Measurements from ENCODE around the gene NRROS. TPM values are rescaled to one million over a fixed set of nuclear protein-coding genes. Genes with fewer than 3 reads are reported as not detected.

The NRROS gene
- total and polyA plus RNA-seq, 2 of the 13 experiments (the other 11 are each of a cell fraction or from before 2014, with no cell fraction given), result not detected

DNA sequence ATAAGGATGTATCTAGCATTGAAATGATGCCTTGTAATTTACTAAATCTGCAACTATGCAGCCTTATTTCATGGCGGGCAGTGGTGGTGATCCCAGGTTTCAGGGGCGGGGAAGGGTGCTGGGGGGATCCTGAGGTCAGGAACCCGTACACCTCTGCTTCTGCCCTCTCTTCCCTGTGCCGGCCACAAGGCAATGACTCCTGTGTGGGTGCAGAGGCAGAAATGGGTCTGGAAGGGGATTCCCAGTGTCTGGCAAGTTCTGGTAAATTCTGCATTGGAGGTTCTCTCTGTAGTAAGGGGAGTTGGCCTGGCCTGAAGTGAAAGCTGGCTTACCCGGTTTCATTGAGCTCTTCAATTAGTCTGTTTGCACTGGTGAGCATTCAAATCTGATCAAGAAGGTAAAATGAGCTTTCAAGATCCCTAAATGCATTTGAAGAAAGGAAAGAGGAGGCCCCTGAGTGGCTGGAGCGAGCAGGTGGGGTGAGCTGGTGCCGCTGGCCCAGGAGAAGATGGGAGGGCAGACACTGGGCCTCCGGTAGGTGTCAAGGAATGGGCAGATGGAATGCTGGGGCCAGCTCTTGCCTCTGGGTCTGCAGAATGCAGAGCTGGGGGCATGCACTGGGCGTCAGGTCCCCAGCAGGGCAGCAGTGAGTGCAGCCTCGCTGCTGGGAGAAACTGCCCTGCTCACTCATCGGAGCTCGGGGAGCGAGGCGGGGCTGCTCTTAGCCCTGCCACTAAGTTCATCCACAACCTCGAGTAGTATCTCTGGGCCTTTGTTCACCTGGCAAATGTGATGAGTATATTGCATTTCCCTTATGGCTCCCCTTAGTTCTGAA lies 13.7 kb downstream of the NRROS start (continued):
- TF ChIP-seq SMC3 (IDR thresholded peaks at IDR 0.05; ENCODE audit: low read length), result no peak
- TF ChIP-seq NR2F6 (IDR thresholded peaks at IDR 0.05), result no peak
- no peak for TF ChIP-seq NR2F6 (CRISPR knock-in tag; IDR thresholded peaks at IDR 0.05)
- no peak for TF ChIP-seq SCMH1 (CRISPR knock-in tag; IDR thresholded peaks at IDR 0.05; ENCODE audit: borderline replicate concordance)
- TF ChIP-seq ZNF749 (CRISPR knock-in tag; IDR thresholded peaks at IDR 0.05; ENCODE audit: borderline replicate concordance), result no peak
- TF ChIP-seq ZMAT3 (CRISPR knock-in tag; conservative IDR thresholded peaks at IDR 0.05), result no peak
- TF ChIP-seq, protein P1, sequence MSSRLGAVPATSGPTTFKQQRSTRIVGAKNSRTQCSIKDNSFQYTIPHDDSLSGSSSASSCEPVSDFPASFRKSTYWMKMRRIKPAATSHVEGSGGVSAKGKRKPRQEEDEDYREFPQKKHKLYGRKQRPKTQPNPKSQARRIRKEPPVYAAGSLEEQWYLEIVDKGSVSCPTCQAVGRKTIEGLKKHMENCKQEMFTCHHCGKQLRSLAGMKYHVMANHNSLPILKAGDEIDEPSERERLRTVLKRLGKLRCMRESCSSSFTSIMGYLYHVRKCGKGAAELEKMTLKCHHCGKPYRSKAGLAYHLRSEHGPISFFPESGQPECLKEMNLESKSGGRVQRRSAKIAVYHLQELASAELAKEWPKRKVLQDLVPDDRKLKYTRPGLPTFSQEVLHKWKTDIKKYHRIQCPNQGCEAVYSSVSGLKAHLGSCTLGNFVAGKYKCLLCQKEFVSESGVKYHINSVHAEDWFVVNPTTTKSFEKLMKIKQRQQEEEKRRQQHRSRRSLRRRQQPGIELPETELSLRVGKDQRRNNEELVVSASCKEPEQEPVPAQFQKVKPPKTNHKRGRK (CRISPR knock-in tag; IDR thresholded peaks at IDR 0.05), result no peak
- no peak for TF ChIP-seq SRY (CRISPR knock-in tag; IDR thresholded peaks at IDR 0.05)
- TF ChIP-seq SP2 (CRISPR knock-in tag; IDR thresholded peaks at IDR 0.05), result no peak
- no peak for TF ChIP-seq ZFP1 (CRISPR knock-in tag; IDR thresholded peaks at IDR 0.05)
- TF ChIP-seq ELF4 (CRISPR knock-in tag; IDR thresholded peaks at IDR 0.05; ENCODE audit: borderline replicate concordance), result no peak
- no peak for TF ChIP-seq ZNF790 (CRISPR knock-in tag; IDR thresholded peaks at IDR 0.05; ENCODE audit: borderline replicate concordance)
- no peak for TF ChIP-seq ZNF501 (CRISPR knock-in tag; IDR thresholded peaks at IDR 0.05)
- TF ChIP-seq, protein P2, sequence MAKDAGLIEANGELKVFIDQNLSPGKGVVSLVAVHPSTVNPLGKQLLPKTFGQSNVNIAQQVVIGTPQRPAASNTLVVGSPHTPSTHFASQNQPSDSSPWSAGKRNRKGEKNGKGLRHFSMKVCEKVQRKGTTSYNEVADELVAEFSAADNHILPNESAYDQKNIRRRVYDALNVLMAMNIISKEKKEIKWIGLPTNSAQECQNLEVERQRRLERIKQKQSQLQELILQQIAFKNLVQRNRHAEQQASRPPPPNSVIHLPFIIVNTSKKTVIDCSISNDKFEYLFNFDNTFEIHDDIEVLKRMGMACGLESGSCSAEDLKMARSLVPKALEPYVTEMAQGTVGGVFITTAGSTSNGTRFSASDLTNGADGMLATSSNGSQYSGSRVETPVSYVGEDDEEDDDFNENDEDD (CRISPR knock-in tag; IDR thresholded peaks at IDR 0.05; ENCODE audit: borderline replicate concordance), result no peak
- TF ChIP-seq, protein P3, sequence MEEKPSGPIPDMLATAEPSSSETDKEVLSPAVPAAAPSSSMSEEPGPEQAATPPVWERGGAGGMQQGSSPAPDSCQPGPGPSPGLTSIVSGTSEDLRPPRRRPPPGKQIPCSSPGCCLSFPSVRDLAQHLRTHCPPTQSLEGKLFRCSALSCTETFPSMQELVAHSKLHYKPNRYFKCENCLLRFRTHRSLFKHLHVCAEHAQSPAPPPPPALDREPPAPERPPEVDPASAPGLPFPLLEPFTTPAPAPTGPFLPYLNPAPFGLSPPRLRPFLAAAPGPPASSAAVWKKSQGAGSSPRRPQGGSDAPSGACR (CRISPR knock-in tag; IDR thresholded peaks at IDR 0.05), result no peak

Data from HepG2 (cell line).